EH (cell line): ENCODE data around the gene NMU.
"Not testable (repeated sequence)": the region's sequence is repeated elsewhere in the genome, so short reads cannot be mapped to it uniquely, and the experiment has no call there.

ENCODE experiments used
- DNase-seq: peaks from one replicate; pipeline ENCODE4 v3.0.0-alpha.2; 2015; ENCODE audit warnings: low read depth

The NMU gene

DNA sequence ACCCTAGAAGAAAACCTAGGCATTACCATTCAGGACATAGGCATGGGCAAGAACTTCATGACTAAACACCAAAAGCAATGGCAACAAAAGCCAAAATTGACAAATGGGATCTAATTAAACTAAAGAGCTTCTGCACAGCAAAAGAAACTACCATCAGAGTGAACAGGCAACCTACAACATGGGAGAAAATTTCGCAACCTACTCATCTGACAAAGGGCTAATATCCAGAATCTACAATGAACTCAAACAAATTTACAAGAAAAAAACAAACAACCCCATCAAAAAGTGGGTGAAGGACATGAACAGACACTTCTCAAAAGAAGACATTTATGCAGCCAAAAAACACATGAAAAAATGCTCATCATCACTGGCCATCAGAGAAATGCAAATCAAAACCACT is 12.0 kb downstream of the NMU start:
- not testable (repeated sequence) for DNase-seq

GRCh38 chr4:55618546-55619143 is 17.5 kb downstream of the NMU start:
- no peak for DNase-seq

- DNase-seq = no peak
These were observed 18.4 kb downstream of the NMU start for GRCh38 chr4:55617587-55618197.

- DNase-seq = no peak
These were observed 21.1 kb downstream of the NMU start for GRCh38 chr4:55615008-55615407.

GRCh38 chr4:55613621-55614020 is 22.5 kb downstream of the NMU start:
- DNase-seq = no peak

GRCh38 chr4:55612341-55612740 is 23.8 kb downstream of the NMU start:
- no peak for DNase-seq

DNA sequence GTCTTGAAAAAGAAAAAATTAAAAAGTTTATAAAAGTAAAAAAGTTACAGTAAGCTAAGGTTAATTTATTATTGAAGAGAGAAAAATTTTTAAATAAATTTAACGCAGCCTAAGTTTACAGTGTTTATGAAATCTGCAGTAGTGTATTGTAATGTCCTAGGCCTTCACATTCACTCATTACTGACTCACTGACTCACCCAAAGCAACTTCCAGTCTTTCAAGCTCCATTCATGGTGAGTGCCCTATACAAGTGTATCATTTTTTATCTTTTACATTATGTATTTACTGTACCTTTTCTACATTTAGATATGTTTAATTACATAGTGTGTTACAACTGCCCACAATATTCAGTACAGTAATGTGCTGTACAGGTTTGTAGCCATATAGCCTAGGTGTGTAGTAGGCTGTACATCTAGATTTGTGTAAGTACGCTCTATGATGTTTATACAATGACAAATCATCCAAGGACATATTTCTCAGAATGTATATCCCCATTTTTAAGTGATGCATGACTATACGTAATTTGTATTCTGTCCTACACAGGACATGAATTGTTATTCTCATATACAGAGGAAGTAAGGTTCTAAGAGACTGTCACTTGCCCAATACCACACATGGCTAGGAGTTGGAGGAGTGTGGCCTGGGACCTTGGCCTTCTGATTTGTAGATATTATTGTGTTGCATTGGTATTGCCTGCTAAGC is 24.6 kb downstream of the NMU start:
- no peak for DNase-seq

GRCh38 chr4:55610381-55610780 is 25.7 kb downstream of the NMU start:
- no peak for DNase-seq

- peak; percentile 1 for DNase-seq
These were observed 26.7 kb downstream of the NMU start for GRCh38 chr4:55609393-55609866.

GRCh38 chr4:55608591-55608990 is 27.5 kb downstream of the NMU start:
- DNase-seq = no peak

DNA sequence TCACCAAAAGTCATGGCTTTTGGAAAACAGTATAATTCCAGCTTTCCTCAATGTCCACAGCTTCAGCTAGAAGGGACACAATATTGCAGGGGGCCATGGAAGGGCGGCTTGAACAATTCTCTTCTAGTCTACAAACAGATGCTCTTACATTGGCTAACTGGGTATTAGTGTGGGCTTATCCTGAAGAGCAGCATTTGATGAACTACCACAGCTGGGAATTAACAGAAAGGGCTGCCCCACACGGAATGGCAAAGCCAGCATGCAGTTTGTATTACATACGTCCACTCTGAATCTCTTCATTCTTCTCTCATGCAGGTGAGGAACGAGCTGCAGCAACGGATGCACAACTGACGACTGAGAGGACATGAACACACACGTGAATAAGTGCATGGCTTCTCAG is 31.1 kb downstream of the NMU start:
- DNase-seq = no peak

DNA sequence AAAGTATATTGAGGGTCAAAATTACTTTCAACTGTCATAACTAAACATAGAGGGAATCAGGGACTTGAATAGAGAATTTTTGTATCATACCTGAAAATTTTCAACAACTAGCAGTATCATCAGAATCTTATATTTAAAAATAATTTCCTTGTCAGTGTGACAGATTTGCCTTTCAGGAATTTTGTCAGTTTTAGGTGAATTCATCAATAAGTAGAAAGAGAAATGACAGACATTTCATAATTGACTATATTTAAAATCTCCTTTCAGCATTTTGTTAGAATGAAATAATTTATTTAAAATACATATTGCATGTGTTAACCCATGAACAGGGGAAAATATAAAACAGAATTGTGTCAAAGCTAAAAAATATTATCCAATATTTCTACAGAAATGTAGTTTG is 35.5 kb downstream of the NMU start:
- DNase-seq = no peak

DNA sequence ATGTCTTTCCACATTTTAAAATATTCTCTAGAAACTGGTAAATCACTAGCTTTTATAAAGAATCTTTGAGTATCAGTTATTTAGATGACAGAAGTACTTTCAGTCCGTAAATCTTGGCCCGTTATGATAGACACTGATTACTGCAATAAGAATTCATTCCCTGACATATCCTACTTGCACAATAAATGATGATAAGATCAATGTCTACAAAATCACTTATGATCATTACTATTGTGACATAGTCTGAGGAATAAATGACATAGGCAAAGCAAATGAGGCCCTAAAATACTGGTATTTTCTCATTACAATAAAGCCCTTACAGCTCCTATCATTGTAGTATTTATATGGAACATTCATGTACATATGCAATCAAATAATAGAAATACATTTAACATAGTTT is 37.5 kb downstream of the NMU start:
- no peak for DNase-seq

DNA sequence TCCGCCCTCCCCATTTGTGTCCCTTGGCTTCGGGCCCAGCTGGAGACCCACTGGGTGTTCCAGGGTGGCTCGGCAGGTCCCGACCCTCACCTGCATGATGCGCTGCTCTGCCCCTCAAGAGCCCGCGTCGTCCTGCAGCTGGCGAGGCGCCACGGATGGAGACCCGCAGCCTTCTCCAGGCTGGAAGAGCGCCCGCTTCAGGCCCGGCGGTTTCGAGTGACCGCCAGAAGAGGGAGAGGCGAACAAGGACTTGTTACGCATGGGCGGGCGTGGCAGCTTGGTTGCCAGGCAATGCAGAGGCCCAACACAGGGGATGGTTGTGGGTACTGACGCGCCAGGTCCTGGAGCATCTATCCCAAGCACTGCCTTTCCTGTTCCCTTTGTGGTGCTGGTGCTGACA is 44.1 kb downstream of the NMU start, which contains the start of gene PDCL2:
PDCL2 (minus strand) TSS at position 232 of the 400 bp plus-strand sequence; CDS start at position 96, 136 bp downstream.
- no peak for DNase-seq

GRCh38 chr4:55588160-55588559 is 47.9 kb downstream of the NMU start:
- no peak for DNase-seq

- not testable (repeated sequence) for DNase-seq
These were observed 53.3 kb downstream of the NMU start for GRCh38 chr4:55582773-55583172.

- DNase-seq = peak; percentile 11
These were observed 57.6 kb downstream of the NMU start for GRCh38 chr4:55578341-55579010.

GRCh38 chr4:55575513-55575912 is 60.6 kb downstream of the NMU start:
- no peak for DNase-seq

DNA sequence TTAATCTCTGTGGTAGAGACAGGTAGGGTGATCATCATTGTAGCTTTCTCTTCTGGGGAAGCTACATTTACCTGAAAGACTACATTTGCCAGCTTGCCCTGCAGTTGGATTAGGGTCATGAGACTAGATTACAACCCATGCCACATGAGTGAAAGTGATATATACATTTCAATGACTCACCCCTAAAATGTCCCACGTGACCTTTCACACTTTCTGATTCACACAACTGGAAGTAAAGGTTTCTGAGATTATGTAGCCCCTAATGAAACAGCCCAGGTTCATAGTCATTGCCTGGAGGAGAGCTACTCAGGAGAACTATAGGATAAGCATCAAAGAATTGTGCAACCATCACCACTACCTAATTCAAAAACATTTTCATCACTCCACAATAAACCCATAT is 61.8 kb downstream of the NMU start:
- DNase-seq = no peak

DNA sequence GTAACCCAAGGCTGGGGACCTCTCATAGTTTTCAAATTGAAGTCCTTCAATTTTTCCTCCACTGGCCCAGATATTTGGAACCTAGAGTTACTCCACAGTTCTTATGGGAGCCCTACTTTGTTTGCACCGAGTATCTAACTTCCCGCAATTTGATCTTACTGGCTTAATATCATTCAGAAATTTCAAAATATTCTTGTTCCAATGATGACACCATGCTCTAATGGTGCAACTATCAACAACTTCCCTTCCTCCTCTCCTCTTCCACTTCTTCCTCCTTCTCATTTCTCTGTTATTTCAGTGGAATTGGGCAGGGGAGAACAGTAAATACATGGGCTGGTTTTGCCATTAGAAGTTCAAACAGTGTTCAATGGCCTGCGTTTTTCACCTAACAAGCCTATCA is 64.3 kb downstream of the NMU start:
- no peak for DNase-seq

- no peak for DNase-seq
These were observed 67.1 kb downstream of the NMU start for GRCh38 chr4:55568905-55569504.

- DNase-seq = no peak
These were observed 74.2 kb downstream of the NMU start for GRCh38 chr4:55561889-55562288.
